ENCODE measurements around the gene APBA2. TPM values are rescaled to one million over a fixed set of nuclear protein-coding genes. Genes with fewer than 3 reads are reported as not detected.

APBA2 gene
- total and polyA plus RNA-seq, 2 of the 13 experiments (the other 11 are each of a cell fraction or from before 2014, with no cell fraction given) = 0.62 to 2.3 TPM

DNA sequence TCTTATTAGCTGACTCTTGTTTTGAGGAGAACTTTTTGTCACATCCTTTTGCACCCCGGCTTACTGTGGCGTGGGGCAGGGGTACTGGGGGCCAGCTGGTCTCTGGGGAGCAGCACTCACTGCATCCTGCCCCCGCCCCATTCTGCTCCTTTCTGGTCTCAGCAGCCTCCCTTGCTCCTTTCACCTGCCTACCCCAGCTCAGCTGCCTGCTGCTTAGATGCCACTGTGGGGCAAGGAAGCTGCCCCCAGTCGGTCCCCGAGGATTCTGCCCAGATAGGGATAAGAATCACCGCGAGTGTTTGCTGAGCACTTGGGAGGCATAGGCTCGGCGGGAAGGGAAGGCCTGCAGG, 32.0 kb downstream of the APBA2 start (continued):
- TF ChIP-seq, protein P1, sequence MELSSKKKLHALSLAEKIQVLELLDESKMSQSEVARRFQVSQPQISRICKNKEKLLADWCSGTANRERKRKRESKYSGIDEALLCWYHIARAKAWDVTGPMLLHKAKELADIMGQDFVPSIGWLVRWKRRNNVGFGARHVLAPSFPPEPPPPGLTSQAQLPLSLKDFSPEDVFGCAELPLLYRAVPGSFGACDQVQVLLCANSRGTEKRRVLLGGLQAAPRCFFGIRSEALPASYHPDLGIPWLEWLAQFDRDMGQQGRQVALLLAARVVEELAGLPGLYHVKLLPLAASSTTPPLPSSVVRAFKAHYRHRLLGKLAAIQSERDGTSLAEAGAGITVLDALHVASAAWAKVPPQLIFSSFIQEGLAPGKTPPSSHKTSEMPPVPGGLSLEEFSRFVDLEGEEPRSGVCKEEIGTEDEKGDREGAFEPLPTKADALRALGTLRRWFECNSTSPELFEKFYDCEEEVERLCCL (CRISPR knock-in tag; IDR thresholded peaks at IDR 0.05; ENCODE audit: borderline replicate concordance) = no peak
- TF ChIP-seq PHB2 (IDR thresholded peaks at IDR 0.05; ENCODE audit: partially characterized antibody) = no peak

DNA sequence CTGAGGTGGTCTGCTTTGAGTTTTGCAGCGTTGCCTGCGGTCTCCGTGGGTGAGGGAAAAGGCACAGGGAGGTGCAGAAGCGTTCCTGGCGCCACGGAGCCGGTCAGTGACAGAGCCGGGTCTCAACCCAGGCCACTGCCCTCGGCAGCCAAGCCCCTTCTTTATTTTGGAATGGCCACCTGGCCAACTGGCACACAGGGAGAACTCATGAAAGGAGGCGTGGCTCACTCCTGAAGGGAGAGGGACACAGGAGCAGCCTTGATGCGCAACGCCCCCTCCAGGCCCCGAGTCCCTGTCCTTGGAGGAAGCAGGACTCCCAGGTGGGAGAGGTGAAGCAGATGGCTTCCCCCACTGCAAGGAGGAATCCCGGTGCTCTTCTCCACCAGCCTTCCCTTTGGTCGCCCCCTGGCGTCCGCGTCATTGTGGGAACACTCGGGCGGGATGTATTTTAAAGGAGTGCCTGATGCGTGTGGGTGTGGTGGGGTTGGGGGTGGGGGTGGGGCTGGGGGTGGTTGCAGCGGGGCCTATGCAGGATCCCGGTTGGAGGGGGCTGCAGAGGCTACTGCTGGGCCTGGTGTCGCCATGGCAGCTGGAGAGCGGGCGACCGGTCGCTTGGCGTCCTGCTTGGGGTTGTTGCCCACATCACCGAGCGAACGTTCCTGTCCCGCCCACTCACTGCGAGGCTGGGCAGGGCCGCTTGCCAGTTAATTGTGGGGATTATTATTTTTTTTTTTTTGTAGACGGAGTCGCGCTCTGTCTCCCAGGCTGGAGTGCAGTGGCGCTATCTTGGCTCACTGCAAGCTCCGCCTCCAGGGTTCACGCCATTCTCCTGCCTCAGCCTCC, 32.6 kb downstream of the APBA2 start:
- Histone ChIP-seq H3K79me2 (ENCODE audit: insufficient read depth, low read length) (no peaks in the 10 kb centered on the region), H3K4me3 (replicated peaks in 1 of 3; ENCODE audit: insufficient read depth in 1 of 3, low read depth in 2 of 3, low read length in 3 of 3) (no peak overlapping the region), H3K9me3 (ENCODE audit: low read length) (no peaks in the 10 kb centered on the region), H3K36me3 (replicated peaks in 1 of 2; ENCODE audit: control insufficient read depth in 1 of 2, insufficient read depth in 2 of 2, low read length in 2 of 2) (no peaks in the 10 kb centered on the region), H4K20me1 (ENCODE audit: insufficient read depth, low read length) (no peaks in the 10 kb centered on the region), H2AFZ (ENCODE audit: low read length) (no peak overlapping the region), H3K4me1 (ENCODE audit: insufficient read depth, low read length) (no peaks in the 10 kb centered on the region), H3K27ac (ENCODE audit: extremely low read length, insufficient read depth, low read length) (no peak overlapping the region), H3K27me3 (ENCODE audit: control insufficient read depth in 1 of 2, insufficient read depth in 2 of 2, low read length in 2 of 2) (no peaks in the 10 kb centered on the region), H3K4me2 (ENCODE audit: low read depth, low read length) (no peak overlapping the region), H3K9ac (ENCODE audit: insufficient read depth, low read depth, low read length) (no peak overlapping the region)
- peak; percentile 55 for ATAC-seq
- BruUV-seq (replicated peaks) = no TSS peak
- in situ Hi-C loops (cut with HindIII; ENCODE audit: extremely low pct_ligation_motif_present, low pct_unique_long_range_greater_than_20kb) (no loop called here), intact Hi-C loops (cut with micrococcal nuclease; ENCODE audit: unreplicated experiment) (loop anchor here (10.0 kb wide), 1 partner anchor 56 kb away; no protein-coding TSS in a partner anchor)
- WGBS (ENCODE audit: low lambda C conversion rate) = 80% methylated on average over 26 of the region's 41 CpGs
- CTCF ChIA-PET (ENCODE audit: low intra/inter-chr PET ratio, low total read pairs) = interaction anchor here (1.2 kb wide), 1 partner anchor 128 kb away, joined by 3 read pairs; no protein-coding TSS in a partner anchor
- peak; percentile 20 for DNase-seq (ENCODE audit: low spot score)
- POLR2A ChIA-PET = no interaction called here
- no peak for FAIRE-seq
- TF ChIP-seq, protein P2, sequence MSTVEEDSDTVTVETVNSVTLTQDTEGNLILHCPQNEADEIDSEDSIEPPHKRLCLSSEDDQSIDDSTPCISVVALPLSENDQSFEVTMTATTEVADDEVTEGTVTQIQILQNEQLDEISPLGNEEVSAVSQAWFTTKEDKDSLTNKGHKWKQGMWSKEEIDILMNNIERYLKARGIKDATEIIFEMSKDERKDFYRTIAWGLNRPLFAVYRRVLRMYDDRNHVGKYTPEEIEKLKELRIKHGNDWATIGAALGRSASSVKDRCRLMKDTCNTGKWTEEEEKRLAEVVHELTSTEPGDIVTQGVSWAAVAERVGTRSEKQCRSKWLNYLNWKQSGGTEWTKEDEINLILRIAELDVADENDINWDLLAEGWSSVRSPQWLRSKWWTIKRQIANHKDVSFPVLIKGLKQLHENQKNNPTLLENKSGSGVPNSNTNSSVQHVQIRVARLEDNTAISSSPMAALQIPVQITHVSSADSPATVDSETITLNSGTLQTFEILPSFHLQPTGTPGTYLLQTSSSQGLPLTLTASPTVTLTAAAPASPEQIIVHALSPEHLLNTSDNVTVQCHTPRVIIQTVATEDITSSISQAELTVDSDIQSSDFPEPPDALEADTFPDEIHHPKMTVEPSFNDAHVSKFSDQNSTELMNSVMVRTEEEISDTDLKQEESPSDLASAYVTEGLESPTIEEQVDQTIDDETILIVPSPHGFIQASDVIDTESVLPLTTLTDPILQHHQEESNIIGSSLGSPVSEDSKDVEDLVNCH (CRISPR knock-in tag; IDR thresholded peaks at IDR 0.05) = no peak
- TF ChIP-seq, protein P3, sequence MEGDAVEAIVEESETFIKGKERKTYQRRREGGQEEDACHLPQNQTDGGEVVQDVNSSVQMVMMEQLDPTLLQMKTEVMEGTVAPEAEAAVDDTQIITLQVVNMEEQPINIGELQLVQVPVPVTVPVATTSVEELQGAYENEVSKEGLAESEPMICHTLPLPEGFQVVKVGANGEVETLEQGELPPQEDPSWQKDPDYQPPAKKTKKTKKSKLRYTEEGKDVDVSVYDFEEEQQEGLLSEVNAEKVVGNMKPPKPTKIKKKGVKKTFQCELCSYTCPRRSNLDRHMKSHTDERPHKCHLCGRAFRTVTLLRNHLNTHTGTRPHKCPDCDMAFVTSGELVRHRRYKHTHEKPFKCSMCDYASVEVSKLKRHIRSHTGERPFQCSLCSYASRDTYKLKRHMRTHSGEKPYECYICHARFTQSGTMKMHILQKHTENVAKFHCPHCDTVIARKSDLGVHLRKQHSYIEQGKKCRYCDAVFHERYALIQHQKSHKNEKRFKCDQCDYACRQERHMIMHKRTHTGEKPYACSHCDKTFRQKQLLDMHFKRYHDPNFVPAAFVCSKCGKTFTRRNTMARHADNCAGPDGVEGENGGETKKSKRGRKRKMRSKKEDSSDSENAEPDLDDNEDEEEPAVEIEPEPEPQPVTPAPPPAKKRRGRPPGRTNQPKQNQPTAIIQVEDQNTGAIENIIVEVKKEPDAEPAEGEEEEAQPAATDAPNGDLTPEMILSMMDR (CRISPR knock-in tag; IDR thresholded peaks at IDR 0.05) = peak; percentile 56
- no peak for TF ChIP-seq SIX4 (CRISPR knock-in tag; IDR thresholded peaks at IDR 0.05)
- 0 out of 2 replicates have a peak, but pooled peaks have one; percentile 31 for TF ChIP-seq SMC3 (IDR thresholded peaks at IDR 0.05; ENCODE audit: low read length)
- peak; percentile 32; the same call in 1 of the 2 replicates for TF ChIP-seq RAD21 (CRISPR knock-in tag; IDR thresholded peaks at IDR 0.05)
- no peak for TF ChIP-seq NCOA2 (CRISPR knock-in tag; IDR thresholded peaks at IDR 0.05)
- TF ChIP-seq ZNF703 (CRISPR knock-in tag; IDR thresholded peaks at IDR 0.05; ENCODE audit: borderline replicate concordance) = no peak
- TF ChIP-seq, protein P4, sequence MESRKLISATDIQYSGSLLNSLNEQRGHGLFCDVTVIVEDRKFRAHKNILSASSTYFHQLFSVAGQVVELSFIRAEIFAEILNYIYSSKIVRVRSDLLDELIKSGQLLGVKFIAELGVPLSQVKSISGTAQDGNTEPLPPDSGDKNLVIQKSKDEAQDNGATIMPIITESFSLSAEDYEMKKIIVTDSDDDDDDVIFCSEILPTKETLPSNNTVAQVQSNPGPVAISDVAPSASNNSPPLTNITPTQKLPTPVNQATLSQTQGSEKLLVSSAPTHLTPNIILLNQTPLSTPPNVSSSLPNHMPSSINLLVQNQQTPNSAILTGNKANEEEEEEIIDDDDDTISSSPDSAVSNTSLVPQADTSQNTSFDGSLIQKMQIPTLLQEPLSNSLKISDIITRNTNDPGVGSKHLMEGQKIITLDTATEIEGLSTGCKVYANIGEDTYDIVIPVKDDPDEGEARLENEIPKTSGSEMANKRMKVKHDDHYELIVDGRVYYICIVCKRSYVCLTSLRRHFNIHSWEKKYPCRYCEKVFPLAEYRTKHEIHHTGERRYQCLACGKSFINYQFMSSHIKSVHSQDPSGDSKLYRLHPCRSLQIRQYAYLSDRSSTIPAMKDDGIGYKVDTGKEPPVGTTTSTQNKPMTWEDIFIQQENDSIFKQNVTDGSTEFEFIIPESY (CRISPR knock-in tag; IDR thresholded peaks at IDR 0.05) = peak; percentile 63; the same call in 1 of the 2 replicates

Data from HepG2 (cell line).